Upper lobe of left lung (tissue), 4 donors: ENCODE measurements around the gene KCNMA1.
A peak's percentile ranks its signal among the peaks of the same experiment; 100 is the strongest.

Experiments
- EP300 ChIP-seq, 4 donors: sonication (generic); formaldehyde crosslinking; IDR thresholded peaks; one replicate each; pipeline ENCODE4 v1.5.1; 2017; ENCODE audit warnings: antibody characterized with exemption in 4 of 4, control low read depth in 2 of 4
- POLR2A ChIP-seq, 4 donors: fragments of 450-650 bp; IDR thresholded peaks; one replicate each; pipeline ENCODE4 v1.5.1; 2016 to 2017; ENCODE audit warnings: antibody characterized with exemption in 4 of 4, mild to moderate bottlenecking in 2 of 4
- POLR2AphosphoS5 ChIP-seq, 2 donors: sonication (generic); formaldehyde crosslinking; IDR thresholded peaks; one replicate each; pipeline ENCODE4 v1.5.1; 2017; ENCODE audit warnings: antibody characterized with exemption in 2 of 2
- TF ChIP-seq, protein P1 (sequence below), 6 experiments: fragments of 450-650 bp in 4 of 6; fragments of 200-600 bp in 2 of 6; sonication (generic) in 2 of 6; IDR thresholded peaks; one replicate each; pipeline ENCODE4 v1.5.1; 2016 to 2019; ENCODE audit warnings: antibody characterized with exemption in 6 of 6

DNA sequence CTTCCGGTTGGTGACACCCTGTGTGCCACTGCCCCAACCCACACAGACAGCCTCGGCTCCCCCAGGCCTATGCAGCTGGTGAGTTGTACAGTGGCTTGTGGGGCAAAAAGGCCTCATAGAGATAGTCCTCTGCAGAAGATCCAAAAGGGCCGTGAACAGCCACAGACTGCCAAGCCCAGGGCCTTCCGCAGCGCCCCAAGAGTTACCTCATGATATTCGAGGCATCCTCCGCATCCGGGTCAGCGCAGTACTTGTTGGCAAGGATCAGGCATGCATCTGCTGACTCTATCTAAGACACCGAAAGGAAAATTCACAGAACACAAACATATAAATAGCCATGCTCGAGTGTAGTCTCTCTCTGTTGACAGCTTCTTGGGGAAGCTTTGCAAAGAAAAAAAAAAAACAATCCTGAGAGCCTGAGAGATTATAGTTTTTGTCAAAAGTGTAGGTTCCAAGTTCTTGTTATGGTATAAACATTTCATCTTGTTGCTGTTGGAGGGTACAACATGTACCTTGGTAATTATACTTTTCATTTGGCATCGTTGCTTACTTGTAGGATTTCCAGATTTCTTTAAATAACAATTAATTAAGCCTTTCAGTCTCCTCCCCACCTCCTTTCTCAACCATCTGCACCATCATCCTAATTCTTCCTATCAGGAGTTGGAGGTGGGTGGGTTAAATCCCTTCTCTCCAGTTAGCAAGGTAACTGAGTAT lies 553.0 kb downstream of the KCNMA1 start:
- TF ChIP-seq, protein P1, sequence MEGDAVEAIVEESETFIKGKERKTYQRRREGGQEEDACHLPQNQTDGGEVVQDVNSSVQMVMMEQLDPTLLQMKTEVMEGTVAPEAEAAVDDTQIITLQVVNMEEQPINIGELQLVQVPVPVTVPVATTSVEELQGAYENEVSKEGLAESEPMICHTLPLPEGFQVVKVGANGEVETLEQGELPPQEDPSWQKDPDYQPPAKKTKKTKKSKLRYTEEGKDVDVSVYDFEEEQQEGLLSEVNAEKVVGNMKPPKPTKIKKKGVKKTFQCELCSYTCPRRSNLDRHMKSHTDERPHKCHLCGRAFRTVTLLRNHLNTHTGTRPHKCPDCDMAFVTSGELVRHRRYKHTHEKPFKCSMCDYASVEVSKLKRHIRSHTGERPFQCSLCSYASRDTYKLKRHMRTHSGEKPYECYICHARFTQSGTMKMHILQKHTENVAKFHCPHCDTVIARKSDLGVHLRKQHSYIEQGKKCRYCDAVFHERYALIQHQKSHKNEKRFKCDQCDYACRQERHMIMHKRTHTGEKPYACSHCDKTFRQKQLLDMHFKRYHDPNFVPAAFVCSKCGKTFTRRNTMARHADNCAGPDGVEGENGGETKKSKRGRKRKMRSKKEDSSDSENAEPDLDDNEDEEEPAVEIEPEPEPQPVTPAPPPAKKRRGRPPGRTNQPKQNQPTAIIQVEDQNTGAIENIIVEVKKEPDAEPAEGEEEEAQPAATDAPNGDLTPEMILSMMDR (IDR thresholded peaks at IDR 0.05), result no peak
- TF ChIP-seq POLR2A (IDR thresholded peaks at IDR 0.05) (no peak), EP300 (IDR thresholded peaks at IDR 0.05) (no peak), POLR2AphosphoS5 (IDR thresholded peaks at IDR 0.05) (peak in 1 of 2 donors; percentile 13)
